ENCODE data around the gene CCDC187. TPM values are rescaled to one million over a fixed set of nuclear protein-coding genes. Genes with fewer than 3 reads are reported as not detected.

CCDC187 gene
- total and polyA plus RNA-seq, 2 of the 4 experiments (the other 2 are of a cell fraction): not detected

DNA sequence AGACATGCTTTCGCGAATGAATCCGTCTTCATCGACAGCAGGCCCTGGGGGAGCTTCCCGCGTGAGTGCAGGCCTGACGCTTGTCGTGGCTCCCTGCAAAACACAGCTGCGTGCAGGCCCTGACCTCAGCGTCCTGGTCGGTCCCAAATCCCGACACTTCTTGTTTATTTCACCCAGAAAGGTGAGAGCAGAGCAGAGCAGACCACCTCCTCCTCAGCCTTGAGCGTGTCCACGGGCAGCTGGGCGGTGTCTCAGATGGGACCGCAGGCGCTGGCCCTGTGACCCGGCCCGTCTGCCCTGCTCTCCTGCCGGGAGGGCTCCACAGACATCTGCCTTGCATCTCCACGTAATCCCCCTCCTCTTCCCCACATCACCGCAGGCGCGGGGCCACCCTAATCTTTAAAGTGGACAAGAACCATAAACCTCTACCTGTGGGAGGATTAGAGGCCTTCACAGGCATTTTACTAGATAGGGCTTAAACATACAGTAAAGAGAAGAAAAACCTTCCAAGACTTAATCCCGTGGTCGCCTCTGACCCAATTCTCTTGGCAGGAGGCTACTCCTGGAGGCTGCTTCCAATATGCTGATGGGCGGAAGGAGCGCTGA is 91.4 kb downstream of the CCDC187 start:
- dilution Hi-C loops (cut with HindIII; ENCODE audit: low sequenced_read_pairs, unreplicated experiment): no loop called here
- WGBS, 2 experiments (ENCODE audit: extremely low coverage in 2 of 2, insufficient read length in 1 of 2): 74% methylated on average over 12 of the region's 28 CpGs; no CpG with 5 or more reads in 1 of the 2 experiments
- no peaks in the 10 kb centered on the region; the same call in 1 of the 2 replicates for H4K20me1 ChIP-seq (ENCODE audit: insufficient read depth, low read length)

More for the DNA sequence above, 91.4 kb downstream of the CCDC187 start:
- no peak overlapping the region for H3K23ac ChIP-seq (ENCODE audit: low read depth, low read length)
- no peak overlapping the region for H4K8ac ChIP-seq (ENCODE audit: low read depth in 2 of 2, low read length in 2 of 2)
- no peak overlapping the region for H3K27ac ChIP-seq (ENCODE audit: insufficient read depth, low read length)
- H2AK9ac ChIP-seq (replicated peaks; ENCODE audit: low read depth, low read length, poor library complexity): no peak overlapping the region
- ATAC-seq (ENCODE audit: low read depth): no peak
- H3K56ac ChIP-seq (ENCODE audit: extremely low read depth, insufficient read depth, low read length): no peak overlapping the region
- H3K79me1 ChIP-seq (ENCODE audit: low read depth in 1 of 2, low read length in 2 of 2): no peaks in the 10 kb centered on the region
- DNase-seq: no peak
- H3K18ac ChIP-seq (ENCODE audit: low read depth, low read length): no peak overlapping the region
- POLR2A ChIA-PET (ENCODE audit: unreplicated experiment): no interaction called here
- no peak overlapping the region for H2AK5ac ChIP-seq (ENCODE audit: low read depth, low read length)
- no peak overlapping the region for H3K4me2 ChIP-seq (ENCODE audit: low read depth, low read length)
- peaks cover 16% of the 10 kb centered on the region for H3K36me3 ChIP-seq (ENCODE audit: control insufficient read depth, insufficient read depth, low read length)
- BruUV-seq (replicated peaks): no TSS peak
- TF ChIP-seq MAZ (IDR thresholded peaks at IDR 0.05; ENCODE audit: borderline replicate concordance, low read depth, low read length): no peak
- H3K9me3 ChIP-seq (ENCODE audit: control insufficient read depth, insufficient read depth, low read length): 0 out of 2 replicates have a peak, but pooled peaks cover 3% of the 10 kb centered on the region
- H3K14ac ChIP-seq (replicated peaks; ENCODE audit: low read depth, low read length): no peak overlapping the region
- H3K4me1 ChIP-seq (ENCODE audit: control insufficient read depth, insufficient read depth, low read length): no peaks in the 10 kb centered on the region
- no peak overlapping the region for H3K4me3 ChIP-seq (ENCODE audit: insufficient read depth, low read depth, low read length)
- no peak overlapping the region for H2BK120ac ChIP-seq (ENCODE audit: low read depth, low read length)
- H3K9ac ChIP-seq (ENCODE audit: low read depth, low read length): no peak overlapping the region
- H2BK20ac ChIP-seq (ENCODE audit: low read depth, low read length): no peak overlapping the region
- no peak overlapping the region for H2BK15ac ChIP-seq (ENCODE audit: low read depth, low read length)
- no peak overlapping the region for H3K4ac ChIP-seq (ENCODE audit: low read depth, low read length)
- H4K91ac ChIP-seq (ENCODE audit: insufficient read depth, low read depth, low read length): no peak overlapping the region
- CTCF ChIA-PET: no interaction called here
- in situ Hi-C loops (cut with MboI; ENCODE audit: low sequenced_read_pairs) (no loop called here), intact Hi-C loops (cut with micrococcal nuclease) (no loop called here)
- H2BK5ac ChIP-seq (ENCODE audit: low read depth, low read length, poor library complexity, severe bottlenecking): no peak overlapping the region
- no peak overlapping the region for H4K5ac ChIP-seq (ENCODE audit: low read depth, low read length)
- no peaks in the 10 kb centered on the region for H3K9me1 ChIP-seq (ENCODE audit: insufficient read depth, low read length)
- no peak overlapping the region for H2AFZ ChIP-seq (replicated peaks; ENCODE audit: low read length, poor library complexity)
- no peaks in the 10 kb centered on the region for H3K27me3 ChIP-seq (ENCODE audit: control insufficient read depth, insufficient read depth, low read length)
